MCF 10A (cell line): Measurements from ENCODE around the gene WWC2. TPM values are rescaled to one million over a fixed set of nuclear protein-coding genes. Genes with fewer than 3 reads are reported as not detected.

ENCODE experiments used
- BruUV-seq: library from RNA; stranded (reverse); fragments of 400-500 nt; replicated peaks from 2 replicates; lab custom pipeline; 2021; lab: Mats Ljungman, UMichigan
- CTCF ChIA-PET: fragments of 300-600 bp; sonication (Branson Sonifier 250); formaldehyde crosslinking; extraction: SDS; loops from one replicate; lab custom pipeline; 2021; ENCODE audit warnings: antibody characterized with exemption, inconsistent platforms; lab: Yijun Ruan, JAX
- POLR2A ChIA-PET: fragments of 300-600, 350-650 bp; sonication (Branson Sonifier 250); formaldehyde crosslinking; extraction: SDS; loops from one replicate; lab custom pipeline; 2020; ENCODE audit warnings: antibody characterized with exemption, inconsistent platforms; lab: Yijun Ruan, JAX
- DNase-seq: peaks from one replicate; pipeline ENCODE4 v3.0.0-alpha.2; 2018; ENCODE audit not compliant: unreplicated experiment
- H3K27ac Mint-ChIP-seq: one replicate; pipeline ENCODE4 v1.8.0; 2022; ENCODE audit warnings: mild to moderate bottlenecking, low read depth, mixed read lengths; ENCODE audit not compliant: unreplicated experiment
- H3K27me3 Mint-ChIP-seq: one replicate; pipeline ENCODE4 v1.8.0; 2022; ENCODE audit warnings: mixed read lengths; ENCODE audit not compliant: insufficient read depth, unreplicated experiment
- H3K36me3 Mint-ChIP-seq: one replicate; pipeline ENCODE4 v1.8.0; 2022; ENCODE audit warnings: mild to moderate bottlenecking, moderate library complexity, mixed read lengths; ENCODE audit not compliant: insufficient read depth, unreplicated experiment
- H3K4me1 Mint-ChIP-seq: one replicate; pipeline ENCODE4 v1.8.0; 2022; ENCODE audit warnings: mixed read lengths; ENCODE audit not compliant: insufficient read depth, unreplicated experiment
- H3K4me3 Mint-ChIP-seq: one replicate; pipeline ENCODE4 v1.8.0; 2022; ENCODE audit warnings: mild to moderate bottlenecking, moderate library complexity, mixed read lengths; ENCODE audit not compliant: unreplicated experiment
- H3K9me3 Mint-ChIP-seq: one replicate; pipeline ENCODE4 v1.8.0; 2022; ENCODE audit warnings: mixed read lengths; ENCODE audit not compliant: unreplicated experiment
- intact Hi-C: fragments of 100-400 bp; cut with micrococcal nuclease; formaldehyde crosslinking; loops from 2 replicates; pipeline ENCODE4 v1.14.1; 2022
- total RNA-seq: library from RNA; stranded (reverse); gene quantifications from 2 replicates; pipeline ENCODE4 v1.2.3, GENCODE V29; 2022
- TF ChIP-seq, protein P1 (sequence below): fragments of 200-600 bp; IDR thresholded peaks from one replicate; pipeline ENCODE4 v1.8.0; 2022; ENCODE audit warnings: antibody characterized with exemption, mild to moderate bottlenecking; ENCODE audit not compliant: unreplicated experiment

The WWC2 gene
- total RNA-seq, 1 experiment from 2014 or later: 42.4 TPM

DNA sequence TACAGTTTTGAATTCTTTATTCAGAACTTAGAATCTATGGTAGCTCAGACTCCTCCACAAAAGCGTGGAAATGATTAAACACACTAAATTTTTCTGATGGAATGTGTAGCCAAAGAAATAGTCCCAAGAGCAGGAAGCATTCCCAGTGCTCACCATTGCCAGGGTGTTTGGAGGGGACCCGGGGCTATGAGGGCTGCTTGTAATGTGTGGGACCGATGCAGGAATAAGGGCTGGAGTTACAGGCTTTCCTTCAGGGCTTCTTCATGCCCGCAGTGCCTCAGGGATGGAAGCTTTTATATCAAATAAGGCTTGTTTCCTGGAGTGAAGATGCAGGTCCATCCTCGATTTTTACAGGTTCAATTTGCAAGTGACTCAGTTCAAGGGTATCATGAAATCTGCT, 25.8 kb downstream of the WWC2 start:
- ChIA-PET POLR2A (no interaction called here), CTCF (interaction anchor here (0.6 to 1.4 kb wide), 3 partner anchors 11 to 946 kb away, joined by 3 to 4 read pairs (median 3); no protein-coding TSS in a partner anchor)
- no peak overlapping the region for H3K27ac Mint-ChIP-seq
- peaks cover 7% of the 10 kb centered on the region for H3K36me3 Mint-ChIP-seq
- H3K4me3 Mint-ChIP-seq: no peak overlapping the region
- H3K27me3 Mint-ChIP-seq: no peaks in the 10 kb centered on the region
- BruUV-seq: no TSS peak
- no peak for DNase-seq
- H3K4me1 Mint-ChIP-seq: peaks cover 24% of the 10 kb centered on the region
- TF ChIP-seq, protein P1, sequence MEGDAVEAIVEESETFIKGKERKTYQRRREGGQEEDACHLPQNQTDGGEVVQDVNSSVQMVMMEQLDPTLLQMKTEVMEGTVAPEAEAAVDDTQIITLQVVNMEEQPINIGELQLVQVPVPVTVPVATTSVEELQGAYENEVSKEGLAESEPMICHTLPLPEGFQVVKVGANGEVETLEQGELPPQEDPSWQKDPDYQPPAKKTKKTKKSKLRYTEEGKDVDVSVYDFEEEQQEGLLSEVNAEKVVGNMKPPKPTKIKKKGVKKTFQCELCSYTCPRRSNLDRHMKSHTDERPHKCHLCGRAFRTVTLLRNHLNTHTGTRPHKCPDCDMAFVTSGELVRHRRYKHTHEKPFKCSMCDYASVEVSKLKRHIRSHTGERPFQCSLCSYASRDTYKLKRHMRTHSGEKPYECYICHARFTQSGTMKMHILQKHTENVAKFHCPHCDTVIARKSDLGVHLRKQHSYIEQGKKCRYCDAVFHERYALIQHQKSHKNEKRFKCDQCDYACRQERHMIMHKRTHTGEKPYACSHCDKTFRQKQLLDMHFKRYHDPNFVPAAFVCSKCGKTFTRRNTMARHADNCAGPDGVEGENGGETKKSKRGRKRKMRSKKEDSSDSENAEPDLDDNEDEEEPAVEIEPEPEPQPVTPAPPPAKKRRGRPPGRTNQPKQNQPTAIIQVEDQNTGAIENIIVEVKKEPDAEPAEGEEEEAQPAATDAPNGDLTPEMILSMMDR: no peak
- intact Hi-C loops: no loop called here
- H3K9me3 Mint-ChIP-seq: no peaks in the 10 kb centered on the region

DNA sequence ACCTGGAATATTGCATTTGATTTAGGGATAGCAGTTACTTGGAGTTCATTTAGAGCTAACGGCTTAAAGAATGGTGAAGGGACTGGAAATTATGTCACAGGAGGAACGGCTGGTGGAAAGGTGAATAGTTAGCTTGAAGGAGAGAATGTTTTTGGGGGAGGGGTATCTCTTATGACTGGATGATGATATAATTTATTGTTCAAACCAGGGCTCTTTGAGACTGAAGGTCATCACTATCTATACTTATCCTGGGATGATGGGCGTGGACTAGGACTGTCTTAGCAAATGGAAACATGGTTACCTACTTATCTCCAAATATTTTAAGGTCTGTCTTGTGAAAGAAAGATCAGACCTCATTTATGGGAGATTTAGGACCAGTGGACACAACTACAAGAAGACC, 30.1 kb downstream of the WWC2 start:
- no peak overlapping the region for H3K4me3 Mint-ChIP-seq
- no peaks in the 10 kb centered on the region for H3K27me3 Mint-ChIP-seq
- no peaks in the 10 kb centered on the region for H3K36me3 Mint-ChIP-seq
- POLR2A ChIA-PET: interaction anchor here (0.6 to 2.1 kb wide), 2 partner anchors 31 to 1943 kb away, joined by 3 to 9 read pairs; partner anchors contain the start of gene WWC2
- H3K27ac Mint-ChIP-seq: no peak overlapping the region
- intact Hi-C loops: no loop called here
- CTCF ChIA-PET: interaction anchor here (0.6 to 2.0 kb wide), 3 partner anchors 9 to 30 kb away, joined by 3 to 6 read pairs (median 4); partner anchors contain the start of gene WWC2
- no peaks in the 10 kb centered on the region for H3K9me3 Mint-ChIP-seq
- no peak for DNase-seq
- no TSS peak for BruUV-seq
- H3K4me1 Mint-ChIP-seq: peaks cover 42% of the 10 kb centered on the region
- TF ChIP-seq, protein P1: no peak

DNA sequence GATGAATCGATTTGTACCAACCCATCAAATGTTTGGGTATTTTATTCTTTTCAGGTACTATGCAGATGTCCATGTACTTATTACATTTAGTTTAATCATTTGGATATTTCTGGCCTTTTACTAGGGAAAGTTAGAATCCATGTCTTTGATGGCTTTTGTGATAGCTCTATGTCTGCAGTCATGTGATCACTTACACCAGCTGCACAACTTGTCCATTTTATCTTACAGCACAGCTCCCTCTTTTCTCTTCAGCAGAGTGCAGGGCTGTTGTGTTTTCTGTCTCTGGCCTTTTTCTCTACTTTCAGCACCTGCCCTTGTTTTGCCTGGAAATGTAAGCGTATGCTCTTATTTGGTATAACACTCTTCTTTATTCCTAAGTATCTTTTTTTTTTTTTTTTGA, 30.6 kb downstream of the WWC2 start:
- no peak for DNase-seq
- ChIA-PET CTCF (interaction anchor here (0.6 kb wide), 2 partner anchors 27 to 31 kb away, joined by 3 to 4 read pairs; partner anchors contain the start of gene WWC2), POLR2A (interaction anchor here (0.6 to 2.9 kb wide), 3 partner anchors 30 to 1942 kb away, joined by 3 to 30 read pairs (median 9); partner anchors contain the start of gene WWC2)
- H3K4me1 Mint-ChIP-seq: peaks cover 42% of the 10 kb centered on the region
- H3K36me3 Mint-ChIP-seq: no peaks in the 10 kb centered on the region
- intact Hi-C loops: no loop called here
- peak overlapping the region; percentile 33 for H3K27ac Mint-ChIP-seq
- TF ChIP-seq, protein P1: no peak
- H3K4me3 Mint-ChIP-seq: no peak overlapping the region
- no peaks in the 10 kb centered on the region for H3K27me3 Mint-ChIP-seq
- no peaks in the 10 kb centered on the region for H3K9me3 Mint-ChIP-seq
- no TSS peak for BruUV-seq

DNA sequence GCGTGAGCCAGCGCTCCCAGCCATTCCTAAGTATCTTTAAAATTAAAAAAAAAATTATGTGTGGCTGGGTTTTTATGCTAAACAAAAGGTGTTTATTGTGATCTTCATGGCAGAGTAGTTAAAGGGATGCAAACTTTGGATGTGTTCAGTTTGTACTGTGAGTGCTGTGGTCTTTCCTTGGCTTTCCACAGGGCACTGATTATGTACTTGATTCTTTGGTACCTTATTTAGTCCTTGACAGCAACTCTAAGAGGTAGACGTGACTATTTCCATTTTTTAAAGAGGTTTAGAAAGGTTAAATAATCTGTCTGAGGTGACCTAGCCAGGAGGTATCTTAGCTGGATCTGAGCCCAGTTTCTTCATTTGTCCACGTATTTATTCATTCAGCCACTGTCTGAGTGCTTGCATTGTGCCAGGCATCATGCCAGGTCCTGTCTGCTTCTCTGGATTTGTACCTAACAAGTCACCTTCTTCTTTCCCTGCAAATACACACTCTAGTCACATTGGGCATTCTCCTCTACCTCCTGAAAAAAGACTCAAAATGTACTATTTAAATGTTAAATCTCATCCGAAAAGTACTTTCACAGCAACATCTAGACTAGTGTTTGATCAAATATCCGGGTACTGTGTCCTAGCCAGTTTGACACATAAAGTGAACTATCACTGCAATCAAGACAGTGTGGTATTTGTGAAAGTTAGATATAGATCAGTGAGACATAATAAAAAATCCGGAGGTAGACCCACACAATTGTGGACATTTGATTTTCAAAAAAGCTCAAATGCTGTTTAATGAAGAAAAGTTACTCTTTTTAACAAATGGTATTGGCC, 31.5 kb downstream of the WWC2 start:
- peak overlapping the region; percentile 33 for H3K27ac Mint-ChIP-seq
- ChIA-PET POLR2A (interaction anchor here (0.7 to 2.9 kb wide), 7 partner anchors 10 to 31 kb away, joined by 3 to 30 read pairs (median 4); partner anchors contain the start of gene WWC2), CTCF (interaction anchor here (1.3 to 1.4 kb wide), 2 partner anchors 32 to 126 kb away, joined by 3 to 4 read pairs; no protein-coding TSS in a partner anchor)
- H3K36me3 Mint-ChIP-seq: no peaks in the 10 kb centered on the region
- TF ChIP-seq, protein P1: no peak
- intact Hi-C loops: no loop called here
- peak overlapping the region; percentile 33 for H3K4me3 Mint-ChIP-seq
- H3K27me3 Mint-ChIP-seq: no peaks in the 10 kb centered on the region
- peaks cover 47% of the 10 kb centered on the region for H3K4me1 Mint-ChIP-seq
- no TSS peak for BruUV-seq
- DNase-seq: peak; percentile 87
- H3K9me3 Mint-ChIP-seq: no peaks in the 10 kb centered on the region
